GM21390 (cell line): ENCODE data around the gene MAP4K3.

Experiments
- ATAC-seq: cut with Tn5 transposase; IDR thresholded peaks from one replicate; pipeline ENCODE4 v1.9.1; 2021; ENCODE audit not compliant: unreplicated experiment

The MAP4K3 gene

DNA sequence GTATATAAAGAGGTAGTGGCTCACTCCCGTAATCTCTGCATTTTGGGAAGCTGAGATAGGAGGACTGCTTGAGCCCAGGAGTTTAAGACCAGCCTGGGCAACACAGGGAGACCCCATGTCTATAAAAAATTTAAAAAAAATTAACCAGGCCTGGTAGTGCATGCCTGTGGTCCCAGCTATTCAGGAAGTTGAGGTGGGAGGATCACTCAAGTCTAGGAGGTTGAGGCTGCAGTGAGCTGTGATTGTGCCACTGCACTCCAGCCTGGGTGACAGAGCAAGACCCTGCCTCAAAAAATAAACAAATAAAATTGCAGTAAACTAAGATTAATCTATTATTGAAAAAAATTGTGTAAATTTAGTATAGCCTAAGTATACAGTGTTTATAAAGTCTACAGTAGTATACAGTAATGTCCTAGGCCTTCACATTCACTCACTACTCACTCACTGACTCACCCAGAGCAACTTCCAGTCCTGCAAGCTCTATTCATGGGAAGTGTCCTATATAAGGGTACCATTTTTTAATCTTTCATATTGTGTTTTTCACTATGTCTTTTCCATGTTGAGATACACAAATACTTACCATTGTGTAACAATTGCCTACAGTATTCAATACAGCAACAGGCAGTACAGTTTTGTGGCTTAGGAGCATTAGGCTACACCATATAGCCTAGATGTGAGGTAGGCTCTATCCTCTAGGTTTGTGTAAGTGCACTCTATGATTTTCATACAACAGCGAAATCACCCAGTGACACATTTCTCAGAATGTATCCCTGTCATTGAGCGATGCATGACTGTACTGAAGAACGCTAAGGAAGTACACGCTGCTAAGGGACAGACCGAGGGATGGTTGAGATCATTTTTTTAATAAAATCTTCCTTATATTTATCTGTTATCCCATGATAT is 10.4 kb upstream of the MAP4K3 start:
- ATAC-seq, result no peak

DNA sequence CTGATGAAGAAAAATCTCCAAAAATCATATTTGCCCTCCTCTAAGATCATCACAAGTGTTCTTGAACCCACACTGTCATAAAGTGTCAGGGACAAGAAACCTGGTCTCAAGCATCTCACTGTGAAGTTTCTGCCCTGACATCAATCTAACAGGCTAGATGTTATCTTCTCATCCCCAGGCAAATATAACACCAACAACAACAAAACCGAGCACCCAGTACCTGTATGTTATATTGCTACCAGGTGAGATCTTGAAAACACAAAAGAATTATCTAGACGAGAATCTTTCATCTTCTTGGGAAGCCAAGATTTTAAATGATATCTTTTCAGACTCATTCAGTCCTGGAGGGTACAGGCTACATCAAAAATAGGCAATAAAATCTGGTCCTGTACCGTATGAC is 8.8 kb upstream of the MAP4K3 start:
- ATAC-seq, result no peak

DNA sequence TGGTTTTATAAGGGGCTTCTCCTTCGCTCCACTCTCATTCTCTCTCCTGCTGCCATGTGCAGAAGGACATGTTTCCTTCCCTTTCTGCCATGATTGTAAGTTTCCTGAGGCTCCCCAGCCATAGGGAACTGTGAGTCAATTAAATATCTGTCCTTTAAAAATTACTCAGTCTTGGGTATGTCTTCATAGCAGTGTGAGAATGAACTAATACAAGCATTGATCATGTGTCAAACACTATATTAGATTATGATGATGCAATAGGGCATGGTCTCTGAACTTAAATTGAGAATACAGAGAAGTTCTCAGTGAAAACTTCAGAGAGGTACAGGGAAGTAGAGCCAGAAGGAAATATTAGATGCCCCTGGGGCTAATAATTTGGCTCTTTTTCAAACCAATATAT is 5.9 kb upstream of the MAP4K3 start:
- ATAC-seq, result no peak

DNA sequence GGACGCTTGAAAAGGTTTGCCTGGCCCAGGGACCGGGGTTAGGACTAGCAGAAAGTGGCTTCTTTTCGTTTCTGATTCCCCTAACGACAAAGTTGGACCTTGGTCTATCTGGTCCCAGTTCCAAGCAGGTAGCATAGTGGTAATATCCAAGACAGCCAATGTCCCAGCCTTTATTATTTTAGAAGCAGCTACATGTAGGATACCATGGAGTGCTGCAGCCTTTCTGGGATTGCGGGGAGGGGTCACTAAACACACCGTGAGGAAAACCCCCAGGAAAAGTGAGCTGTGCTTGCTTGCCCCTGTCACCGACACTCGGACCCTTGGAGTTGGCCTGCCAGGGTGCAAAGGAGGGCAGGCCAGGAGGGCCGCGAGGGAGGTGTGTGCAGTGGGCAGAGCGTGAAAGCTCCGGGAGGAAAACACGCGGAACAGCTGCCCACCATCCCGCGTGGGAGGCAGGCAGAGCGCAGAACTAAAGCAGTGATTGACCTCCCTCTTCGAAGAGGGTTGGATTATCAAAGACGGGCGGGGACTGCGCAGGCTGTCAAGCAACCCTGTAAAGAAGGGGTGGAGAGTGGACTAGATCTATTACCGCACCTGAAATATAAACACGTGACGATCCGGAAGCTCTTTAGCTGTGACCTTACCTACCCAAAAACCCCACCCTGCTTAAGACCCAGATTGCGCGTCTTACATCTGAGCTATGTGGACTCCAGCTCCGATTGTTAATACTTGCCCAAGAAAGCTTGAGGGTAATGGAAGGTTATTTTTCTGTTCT is 624 bp upstream of the MAP4K3 start:
- ATAC-seq, result peak; percentile 43

DNA sequence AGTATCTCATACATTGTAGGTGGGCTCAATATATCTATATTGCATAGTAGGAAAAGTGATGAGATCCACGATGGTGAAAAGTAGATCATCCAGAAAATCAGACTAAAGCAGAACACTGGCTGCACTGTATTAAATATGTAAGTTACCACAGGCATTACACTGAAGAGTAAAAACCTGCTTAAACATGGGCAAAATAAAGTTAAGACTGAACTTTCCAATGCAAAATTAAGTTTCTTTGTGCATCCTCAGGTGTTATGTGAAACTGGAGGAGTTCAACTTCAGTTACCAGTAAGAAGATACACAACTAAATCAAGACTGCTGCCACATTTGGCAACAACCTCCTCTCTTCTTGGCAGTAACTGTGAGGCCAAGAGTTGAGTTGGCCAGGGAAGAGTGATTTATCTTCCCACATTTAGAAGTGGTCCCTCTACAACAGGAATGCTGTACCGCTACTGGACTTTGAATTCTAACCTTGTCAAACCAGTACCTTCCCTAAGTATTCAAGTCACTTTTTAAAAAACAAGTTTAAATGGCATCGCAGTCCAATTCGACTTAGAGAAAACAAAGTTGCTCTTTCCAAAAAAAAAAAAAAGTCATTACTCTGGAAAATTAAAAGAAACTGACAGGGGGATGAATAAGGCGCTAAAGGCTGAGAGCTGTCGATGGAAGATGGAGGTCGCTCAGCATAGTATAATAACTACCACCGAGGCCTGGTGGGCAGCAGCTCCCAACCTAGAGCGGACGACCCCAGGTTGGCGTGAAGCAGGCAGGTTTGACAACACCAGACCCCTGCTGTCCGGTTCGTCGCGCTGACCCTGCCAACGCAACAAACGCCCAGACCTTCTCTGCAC is 1.1 kb downstream of the MAP4K3 start:
- peak; percentile 4 for ATAC-seq

GRCh38 chr2:39435234-39435633 is 1.9 kb downstream of the MAP4K3 start:
- ATAC-seq, result no peak

DNA sequence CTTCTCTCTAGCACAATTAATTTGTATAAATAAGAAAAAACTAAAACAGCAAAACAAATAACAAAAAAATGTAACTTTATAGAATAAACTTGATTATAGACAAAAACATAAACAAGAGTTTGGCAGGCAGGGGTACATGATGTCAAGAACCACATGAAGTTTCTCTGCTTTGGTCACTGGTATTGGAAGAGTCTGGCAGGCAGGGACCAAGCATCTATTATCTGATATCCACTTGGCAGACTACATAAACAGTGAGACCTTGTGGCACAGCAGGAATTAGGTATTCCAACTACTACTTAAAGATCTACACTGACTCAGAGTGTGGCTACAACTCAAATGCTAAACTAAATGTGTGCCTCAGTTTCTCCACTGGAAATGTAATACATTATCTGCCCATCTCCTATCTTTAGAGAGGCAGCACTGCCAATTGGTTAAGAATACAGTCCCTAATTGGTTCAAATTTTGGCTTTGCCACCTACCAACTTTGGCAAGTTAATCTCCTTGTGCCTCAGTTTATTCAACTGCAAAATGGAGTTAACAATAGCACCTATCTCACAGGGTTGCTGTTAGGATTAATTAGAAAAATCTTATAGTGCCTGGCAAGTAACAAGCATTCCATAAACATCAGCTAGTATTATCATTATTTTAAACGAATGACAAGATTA is 2.7 kb downstream of the MAP4K3 start:
- ATAC-seq, result no peak

- ATAC-seq, result no peak
Measured at GRCh38 chr2:39433586-39434195, 3.4 kb downstream of the MAP4K3 start.

GRCh38 chr2:39432701-39433100 is 4.4 kb downstream of the MAP4K3 start:
- no peak for ATAC-seq

DNA sequence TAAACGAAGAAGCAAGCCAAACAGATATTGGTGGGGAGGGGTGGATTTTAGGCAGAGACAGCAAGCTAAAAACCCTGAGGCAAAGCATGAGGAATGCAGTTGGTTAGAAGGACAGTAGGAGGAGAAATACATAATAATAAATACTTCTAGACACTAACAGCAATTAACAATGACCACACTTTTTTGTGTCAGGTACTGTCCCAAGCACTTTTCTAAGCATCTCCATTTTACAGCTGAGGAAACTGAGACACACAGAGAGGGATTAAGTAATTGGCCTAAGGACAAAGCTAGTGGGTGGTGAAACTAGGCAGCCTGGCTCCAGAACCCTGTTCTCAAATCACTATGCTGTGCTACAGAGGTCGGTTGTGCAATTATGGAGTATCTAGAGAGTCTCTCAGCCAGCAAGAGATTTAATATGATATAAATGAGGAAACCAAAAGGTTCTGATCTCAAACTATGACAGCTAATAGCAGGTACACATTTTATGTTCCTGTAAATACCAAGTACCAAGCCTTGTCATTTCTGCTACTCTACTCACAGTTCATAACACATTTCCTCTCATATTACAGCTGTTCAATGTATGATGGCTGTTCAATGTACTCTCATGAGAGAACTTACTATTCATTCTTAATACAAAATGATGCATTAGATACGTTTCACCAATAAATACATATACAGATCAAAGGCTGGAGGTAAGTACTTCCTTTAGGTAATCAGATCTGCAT is 5.3 kb downstream of the MAP4K3 start:
- ATAC-seq, result no peak

DNA sequence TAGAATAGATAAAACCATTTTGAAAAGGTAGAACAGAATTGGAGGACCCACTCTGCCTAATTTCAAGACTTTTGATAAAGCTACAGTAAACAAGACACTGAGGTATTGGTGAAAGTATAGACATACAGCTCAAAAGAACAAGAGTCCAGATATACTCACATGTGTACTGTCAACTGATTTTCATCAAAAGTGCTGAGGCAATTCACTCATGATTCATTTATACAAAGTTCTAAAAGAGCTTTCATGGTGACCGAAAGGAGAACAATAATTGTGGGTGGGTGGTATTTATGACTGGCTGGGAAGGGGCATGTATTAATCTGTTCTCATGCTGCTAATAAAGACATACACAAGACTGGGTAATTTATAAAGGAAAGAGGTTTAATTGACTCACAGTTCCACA is 7.3 kb downstream of the MAP4K3 start:
- ATAC-seq, result no peak

GRCh38 chr2:39424951-39425350 is 12.1 kb downstream of the MAP4K3 start:
- ATAC-seq, result no peak

DNA sequence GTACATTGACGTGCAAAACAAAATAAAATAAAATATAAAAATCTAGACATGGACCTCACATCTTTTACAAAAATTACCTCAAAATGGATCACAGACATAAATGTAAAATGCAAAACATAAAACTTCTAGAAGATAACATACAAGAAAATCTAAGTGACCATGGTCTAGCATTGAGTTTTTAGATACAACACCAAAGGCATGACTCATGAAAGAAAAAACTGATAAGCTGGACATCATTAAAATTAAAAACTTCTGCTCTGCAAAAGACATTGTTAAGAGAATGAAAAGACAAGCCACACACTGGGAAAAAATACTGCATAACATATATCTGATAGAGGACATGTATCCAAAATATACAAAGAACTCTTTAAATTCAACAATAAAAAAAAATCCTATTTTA is 14.4 kb downstream of the MAP4K3 start:
- ATAC-seq, result no peak

DNA sequence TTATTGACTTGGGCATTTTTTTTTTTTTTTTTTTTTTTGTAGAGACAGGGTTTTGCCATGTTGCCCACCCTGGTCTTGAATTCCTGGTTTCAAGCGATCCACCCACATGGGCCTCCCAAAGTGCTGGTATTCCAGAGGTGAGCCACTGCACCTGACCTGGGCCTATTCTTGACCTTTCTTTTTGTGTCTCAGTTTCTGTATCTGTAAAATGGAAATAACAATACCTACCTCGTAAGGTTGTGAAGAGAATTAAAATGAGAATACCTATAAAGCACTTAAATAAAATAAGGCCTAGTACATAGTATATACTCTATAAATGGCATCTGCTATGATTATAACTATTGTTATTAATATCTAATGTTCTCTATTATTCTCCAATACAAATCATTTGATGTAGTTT is 15.7 kb downstream of the MAP4K3 start:
- ATAC-seq, result no peak

- ATAC-seq, result no peak
Measured at GRCh38 chr2:39419282-39420223, 17.5 kb downstream of the MAP4K3 start.

DNA sequence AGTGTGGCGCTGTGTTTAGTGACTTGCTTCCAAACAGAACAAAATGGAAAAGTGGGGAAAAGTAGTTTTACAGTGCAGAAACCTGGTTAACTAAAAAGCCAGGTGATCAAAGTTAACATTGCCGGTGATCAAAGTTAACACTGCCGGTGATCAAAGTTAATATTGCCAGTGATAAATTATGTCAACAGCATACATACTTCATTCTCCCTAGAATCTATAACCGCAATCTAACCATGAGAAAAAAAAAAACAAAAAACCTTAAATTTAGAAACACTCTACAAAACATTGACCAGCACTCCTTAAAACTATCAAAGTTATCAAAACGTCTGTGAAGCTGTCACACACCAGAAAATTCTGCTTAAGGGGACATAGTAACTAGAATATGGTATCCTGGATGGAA is 18.6 kb downstream of the MAP4K3 start:
- ATAC-seq, result no peak

GRCh38 chr2:39416140-39416539 is 20.9 kb downstream of the MAP4K3 start:
- no peak for ATAC-seq

DNA sequence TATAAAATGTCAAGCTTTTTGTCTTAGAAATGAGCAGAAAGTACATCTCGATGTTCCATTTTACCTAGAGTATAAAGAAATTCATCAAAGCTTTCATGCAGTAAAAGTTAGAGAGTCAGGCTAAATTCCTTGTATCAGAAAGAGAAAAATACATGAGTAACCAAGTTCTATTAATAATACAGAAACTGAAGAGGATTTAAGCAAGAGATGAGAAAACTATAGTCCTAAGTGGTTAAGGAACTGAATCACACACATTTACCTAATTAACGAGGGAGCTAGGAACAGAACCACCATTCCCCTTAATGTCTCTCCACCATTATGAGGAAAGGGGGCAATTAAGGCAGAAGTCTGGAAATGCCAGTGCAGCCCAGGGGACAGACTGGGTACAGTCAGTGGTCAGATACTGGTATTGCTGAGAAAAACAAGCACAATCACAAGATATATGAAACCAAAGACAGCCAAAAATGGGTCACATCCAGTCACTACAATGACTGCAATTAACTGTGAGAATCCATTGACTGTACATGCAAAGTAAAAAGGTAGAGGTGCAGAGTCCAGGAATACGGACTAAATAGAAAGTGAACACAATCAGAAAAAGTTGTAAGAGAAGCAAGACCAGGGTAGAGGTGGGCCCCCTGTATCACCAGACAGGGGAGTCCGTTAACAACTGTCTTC is 23.9 kb downstream of the MAP4K3 start:
- ATAC-seq, result no peak
